ENCODE results near the gene HSP90B1.

HSP90B1 gene

DNA sequence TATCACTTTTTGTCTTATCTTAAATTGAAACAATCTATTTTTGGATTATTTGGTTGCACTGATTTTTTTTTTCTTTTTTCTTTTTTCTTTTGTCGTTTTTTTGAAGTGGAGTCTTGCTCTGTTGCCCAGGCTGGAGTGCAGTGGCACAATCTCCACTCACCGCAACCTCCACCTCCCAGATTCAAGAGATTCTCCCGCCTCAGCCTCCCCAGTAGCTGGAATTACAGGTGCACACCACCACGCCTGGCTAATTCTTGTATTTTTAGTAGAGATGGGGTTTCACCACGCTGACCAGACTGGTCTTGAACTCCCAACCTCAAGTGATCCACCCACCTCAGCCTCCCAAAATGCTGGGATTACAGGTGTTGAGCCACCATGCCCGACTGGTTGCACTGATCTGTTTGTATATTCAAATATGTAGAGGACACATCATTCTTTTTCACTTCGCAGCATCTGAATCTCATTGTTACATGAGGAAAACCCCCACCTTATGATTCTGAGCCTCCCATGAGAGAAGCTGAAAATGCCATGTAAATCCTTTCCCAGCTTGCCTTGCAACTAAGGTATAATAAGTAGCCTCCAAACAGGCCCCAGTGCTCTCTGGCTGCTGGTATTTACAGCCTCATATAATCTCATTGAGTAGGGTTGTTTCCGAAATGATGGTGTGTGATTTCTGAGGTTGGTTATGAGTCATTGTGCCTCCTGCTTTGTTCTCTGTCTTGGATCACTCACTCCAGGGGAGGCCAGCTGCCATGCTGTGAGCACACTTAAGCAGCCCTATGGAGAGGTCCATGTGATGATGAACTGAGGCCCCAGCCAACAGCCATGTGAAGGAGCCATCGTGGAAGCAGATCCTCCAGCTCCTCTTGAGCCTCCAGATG is 5.2 kb upstream of the HSP90B1 start:
- H3K36me3 ChIP-seq (ENCODE audit: insufficient read depth, low read length): no peaks in the 10 kb centered on the region
- H3K4me2 ChIP-seq (ENCODE audit: low read depth, low read length, poor library complexity, severe bottlenecking): no peak overlapping the region
- H2AFZ ChIP-seq (ENCODE audit: low read length): no peak overlapping the region
- no peaks in the 10 kb centered on the region for H3K79me2 ChIP-seq (ENCODE audit: insufficient read depth, low read length)
- no peaks in the 10 kb centered on the region for H3K9me3 ChIP-seq (ENCODE audit: insufficient read depth, low read depth, low read length)
- H3K9me2 ChIP-seq (replicated peaks; ENCODE audit: low read depth, low read length): no peaks in the 10 kb centered on the region
- no peak overlapping the region for H3K4me3 ChIP-seq (ENCODE audit: low read length, poor library complexity, severe bottlenecking)
- no peaks in the 10 kb centered on the region for H4K20me1 ChIP-seq (ENCODE audit: insufficient read depth, low read length, poor library complexity, severe bottlenecking)
- no peak overlapping the region for H3K9ac ChIP-seq (ENCODE audit: low read depth, low read length, poor library complexity, severe bottlenecking)
- TF ChIP-seq EZH2phosphoT487 (IDR thresholded peaks at IDR 0.05; ENCODE audit: borderline replicate concordance) (no peak), CTCF (conservative IDR thresholded peaks at IDR 0.05; ENCODE audit: low read length) (no peak)
- peaks cover 6% of the 10 kb centered on the region for H3K4me1 ChIP-seq (ENCODE audit: insufficient read depth, low read length, poor library complexity, severe bottlenecking)
- no peaks in the 10 kb centered on the region for H3K27me3 ChIP-seq (ENCODE audit: insufficient read depth, low read length, poor library complexity, severe bottlenecking)
- H3F3A ChIP-seq (ENCODE audit: low read depth): 0 out of 2 replicates have a peak, but pooled peaks cover 3% of the 10 kb centered on the region

GRCh38 chr12:103928682-103929045 is 1.5 kb upstream of the HSP90B1 start:
- Histone ChIP-seq H3K79me2 (ENCODE audit: insufficient read depth, low read length) (peaks cover 35% of the 10 kb centered on the region), H3K4me2 (ENCODE audit: low read depth, low read length, poor library complexity, severe bottlenecking) (peak overlapping the region; percentile 89), H3K9me3 (ENCODE audit: insufficient read depth, low read depth, low read length) (no peaks in the 10 kb centered on the region), H4K20me1 (ENCODE audit: insufficient read depth, low read length, poor library complexity, severe bottlenecking) (peaks cover 33% of the 10 kb centered on the region), H3K9me2 (replicated peaks; ENCODE audit: low read depth, low read length) (no peaks in the 10 kb centered on the region), H3K27me3 (ENCODE audit: insufficient read depth, low read length, poor library complexity, severe bottlenecking) (peaks cover 6% of the 10 kb centered on the region), H3K9ac (ENCODE audit: low read depth, low read length, poor library complexity, severe bottlenecking) (peak overlapping the region; percentile 88), H3K36me3 (ENCODE audit: insufficient read depth, low read length) (peaks cover 17% of the 10 kb centered on the region), H3K4me3 (ENCODE audit: low read length, poor library complexity, severe bottlenecking) (peak overlapping the region; percentile 97), H3F3A (ENCODE audit: low read depth) (0 out of 2 replicates have a peak, but pooled peaks cover 3% of the 10 kb centered on the region), H2AFZ (ENCODE audit: low read length) (peak overlapping the region; percentile 90), H3K4me1 (ENCODE audit: insufficient read depth, low read length, poor library complexity, severe bottlenecking) (peaks cover 33% of the 10 kb centered on the region)
- no peak for TF ChIP-seq CTCF (conservative IDR thresholded peaks at IDR 0.05; ENCODE audit: low read length)
- no peak for TF ChIP-seq EZH2phosphoT487 (IDR thresholded peaks at IDR 0.05; ENCODE audit: borderline replicate concordance)

- peaks cover 38% of the 10 kb centered on the region for H3K4me1 ChIP-seq (ENCODE audit: insufficient read depth, low read length, poor library complexity, severe bottlenecking)
- peaks cover 6% of the 10 kb centered on the region for H3K27me3 ChIP-seq (ENCODE audit: insufficient read depth, low read length, poor library complexity, severe bottlenecking)
- 0 out of 2 replicates have a peak, but pooled peaks cover 3% of the 10 kb centered on the region for H3F3A ChIP-seq (ENCODE audit: low read depth)
- H3K9ac ChIP-seq (ENCODE audit: low read depth, low read length, poor library complexity, severe bottlenecking): peak overlapping the region; percentile 88
- TF ChIP-seq CTCF (conservative IDR thresholded peaks at IDR 0.05; ENCODE audit: low read length): no peak
- no peak for TF ChIP-seq EZH2phosphoT487 (IDR thresholded peaks at IDR 0.05; ENCODE audit: borderline replicate concordance)
- H4K20me1 ChIP-seq (ENCODE audit: insufficient read depth, low read length, poor library complexity, severe bottlenecking): peaks cover 38% of the 10 kb centered on the region
- H3K9me2 ChIP-seq (replicated peaks; ENCODE audit: low read depth, low read length): no peaks in the 10 kb centered on the region
- H3K4me2 ChIP-seq (ENCODE audit: low read depth, low read length, poor library complexity, severe bottlenecking): peak overlapping the region; percentile 89
- peaks cover 23% of the 10 kb centered on the region for H3K36me3 ChIP-seq (ENCODE audit: insufficient read depth, low read length)
- H3K4me3 ChIP-seq (ENCODE audit: low read length, poor library complexity, severe bottlenecking): peak overlapping the region; percentile 97
- H2AFZ ChIP-seq (ENCODE audit: low read length): peak overlapping the region; percentile 90
- peaks cover 40% of the 10 kb centered on the region for H3K79me2 ChIP-seq (ENCODE audit: insufficient read depth, low read length)
- no peaks in the 10 kb centered on the region for H3K9me3 ChIP-seq (ENCODE audit: insufficient read depth, low read depth, low read length)
Observed at GRCh38 chr12:103929046-103929783, 995 bp upstream of the HSP90B1 start.
